SK-N-SH treated with all-trans-retinoic acid at 6 μM for 48 hours (cell line): Measurements from ENCODE around the gene KIF4A.

ENCODE experiments used
- ATAC-seq: fragments of 200-7000 bp; cut with Tn5 transposase; 3 replicates; pipeline ENCODE4 v1.9.1; 2020; ENCODE audit warnings: mild to moderate bottlenecking, moderate library complexity
- ARNTL ChIP-seq: fragments of 450-650 bp; formaldehyde crosslinking; IDR thresholded peaks from 2 replicates; pipeline ENCODE4 v1.5.0; 2020; ENCODE audit warnings: low read depth, mild to moderate bottlenecking, moderate library complexity, borderline replicate concordance
- BACH2 ChIP-seq: fragments of 250-450 bp; sonication (Bioruptor Pico); IDR thresholded peaks from 2 replicates; pipeline ENCODE4 v1.9.0; 2021; ENCODE audit warnings: mild to moderate bottlenecking, borderline replicate concordance
- CSDC2 ChIP-seq: fragments of 250-450 bp; sonication (Bioruptor Pico); IDR thresholded peaks from 2 replicates; pipeline ENCODE4 v1.5.0; 2020; ENCODE audit warnings: mild to moderate bottlenecking, moderate library complexity
- ESRRG ChIP-seq: fragments of 250-450 bp; sonication (Bioruptor Pico); IDR thresholded peaks from 2 replicates; pipeline ENCODE4 v1.6.1; 2021; ENCODE audit warnings: mild to moderate bottlenecking
- GLIS3 ChIP-seq: fragments of 250-450 bp; sonication (Bioruptor Pico); IDR thresholded peaks from 2 replicates; pipeline ENCODE4 v1.5.0; 2020; ENCODE audit warnings: mild to moderate bottlenecking, moderate library complexity
- ISL1 ChIP-seq: fragments of 250-450 bp; sonication (Bioruptor Pico); IDR thresholded peaks from 2 replicates; pipeline ENCODE4 v2.1.2; 2022; ENCODE audit warnings: mild to moderate bottlenecking, moderate library complexity
- OSR1 ChIP-seq: fragments of 250-450 bp; sonication (Bioruptor Pico); IDR thresholded peaks from 2 replicates; pipeline ENCODE4 v1.8.0; 2022; ENCODE audit warnings: moderate library complexity, mild to moderate bottlenecking, inconsistent platforms
- PATZ1 ChIP-seq: fragments of 250-450 bp; sonication (Bioruptor Pico); IDR thresholded peaks from 2 replicates; pipeline ENCODE4 v1.8.0; 2020; ENCODE audit warnings: mild to moderate bottlenecking, moderate library complexity, borderline replicate concordance
- PPARA ChIP-seq: fragments of 250-450 bp; sonication (Bioruptor Pico); IDR thresholded peaks from 2 replicates; pipeline ENCODE4 v1.5.0; 2020; ENCODE audit warnings: mild to moderate bottlenecking, borderline replicate concordance
- RARB ChIP-seq: fragments of 250-450 bp; sonication (Bioruptor Pico); IDR thresholded peaks from 2 replicates; pipeline ENCODE4 v1.8.0; 2021; ENCODE audit warnings: mild to moderate bottlenecking, moderate library complexity
- SNAI2 ChIP-seq: fragments of 250-450 bp; sonication (Bioruptor Pico); IDR thresholded peaks from 2 replicates; pipeline ENCODE4 v1.5.0; 2020; ENCODE audit warnings: mild to moderate bottlenecking, moderate library complexity
- TCF4 ChIP-seq: fragments of 250-450 bp; sonication (Bioruptor Pico); IDR thresholded peaks from 2 replicates; pipeline ENCODE4 v1.8.0; 2021; ENCODE audit warnings: mild to moderate bottlenecking, moderate library complexity, borderline replicate concordance
- TOX ChIP-seq: fragments of 250-450 bp; sonication (Bioruptor Pico); IDR thresholded peaks from 2 replicates; pipeline ENCODE4 v1.8.0; 2021; ENCODE audit warnings: mild to moderate bottlenecking, moderate library complexity, borderline replicate concordance
- TSHZ2 ChIP-seq: fragments of 250-450 bp; sonication (Bioruptor Pico); IDR thresholded peaks from 2 replicates; pipeline ENCODE4 v1.5.0; 2020; ENCODE audit warnings: mild to moderate bottlenecking, moderate library complexity
- ZC3H10 ChIP-seq: fragments of 250-450 bp; sonication (Bioruptor Pico); IDR thresholded peaks from 2 replicates; pipeline ENCODE4 v1.5.1; 2021; ENCODE audit warnings: mild to moderate bottlenecking, moderate library complexity
- ZFP3 ChIP-seq: fragments of 250-450 bp; sonication (Bioruptor Pico); IDR thresholded peaks from 2 replicates; pipeline ENCODE4 v1.5.0; 2020; ENCODE audit warnings: mild to moderate bottlenecking, moderate library complexity
- ZFP30 ChIP-seq: fragments of 450-650 bp; formaldehyde crosslinking; IDR thresholded peaks from 2 replicates; pipeline ENCODE4 v1.5.0; 2022; ENCODE audit warnings: mild to moderate bottlenecking, moderate library complexity
- ZNF565 ChIP-seq: fragments of 450-650 bp; formaldehyde crosslinking; conservative IDR thresholded peaks from 2 replicates; pipeline ENCODE4 v1.5.0; 2020; ENCODE audit warnings: low read depth, mild to moderate bottlenecking, moderate library complexity
- ZNF70 ChIP-seq: fragments of 450-650 bp; formaldehyde crosslinking; IDR thresholded peaks from 2 replicates; pipeline ENCODE4 v1.5.0; 2020; ENCODE audit warnings: mild to moderate bottlenecking, moderate library complexity
- ZNF8 ChIP-seq: fragments of 450-650 bp; formaldehyde crosslinking; IDR thresholded peaks from 2 replicates; pipeline ENCODE4 v1.5.0; 2020; ENCODE audit warnings: mild to moderate bottlenecking, moderate library complexity
- TF ChIP-seq, protein P1 (sequence below): fragments of 250-450 bp; sonication (Bioruptor Pico); IDR thresholded peaks from 2 replicates; pipeline ENCODE4 v1.5.1; 2020; ENCODE audit warnings: low read depth, mild to moderate bottlenecking, moderate library complexity
- TF ChIP-seq, protein P2 (sequence below): fragments of 250-450 bp; sonication (Bioruptor Pico); IDR thresholded peaks from 2 replicates; pipeline ENCODE4 v1.5.1; 2021; ENCODE audit warnings: mild to moderate bottlenecking, moderate library complexity
- TF ChIP-seq, protein P3 (sequence below): fragments of 250-450 bp; sonication (Bioruptor Pico); IDR thresholded peaks from 2 replicates; pipeline ENCODE4 v1.8.0; 2021; ENCODE audit warnings: low read depth, mild to moderate bottlenecking, moderate library complexity, borderline replicate concordance

KIF4A gene

GRCh38 chrX:70247252-70247651 is 42.7 kb upstream of the KIF4A start (continued):
- TF ChIP-seq BACH2 (CRISPR knock-in tag) (no peak), CSDC2 (CRISPR knock-in tag) (no peak), ZNF70 (no peak)

- TF ChIP-seq PPARA (CRISPR knock-in tag) (no peak), ZNF8 (CRISPR knock-in tag) (no peak), TCF4 (CRISPR knock-in tag) (no peak), ESRRG (no peak)
- ATAC-seq: no peak
Observed at GRCh38 chrX:70252491-70252890, 37.4 kb upstream of the KIF4A start.

DNA sequence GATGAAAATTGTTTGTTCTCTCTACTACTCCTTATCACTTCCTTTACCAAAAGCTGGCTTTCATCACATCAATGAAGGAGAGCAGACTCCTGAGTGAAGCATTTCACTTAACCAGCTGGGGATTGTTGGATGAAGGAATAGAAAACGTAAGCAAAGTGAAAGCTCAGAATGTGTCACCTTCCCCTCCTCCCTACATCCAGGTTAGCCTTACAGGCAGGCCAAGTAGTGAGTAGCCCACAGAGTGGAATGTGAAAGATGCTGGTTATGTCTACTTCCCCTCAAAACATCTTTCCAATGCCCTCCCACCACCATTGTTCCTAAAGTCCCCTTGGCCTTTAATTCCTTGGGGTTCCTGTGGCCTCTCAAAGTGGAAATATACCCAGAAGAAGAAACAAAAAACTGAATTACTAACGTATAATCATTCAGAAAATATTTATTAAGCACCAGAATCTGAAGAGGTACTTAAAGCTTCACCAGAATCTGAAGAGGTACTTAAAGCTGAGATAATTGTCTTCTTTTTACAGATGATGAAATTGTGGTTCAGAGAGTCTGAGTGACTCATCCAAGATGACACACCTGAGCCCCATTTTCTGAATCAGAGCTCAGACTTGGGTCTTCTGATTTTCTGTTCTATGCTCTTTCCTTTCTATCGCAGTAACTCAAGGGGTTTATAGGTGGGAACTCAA is 36.4 kb upstream of the KIF4A start:
- TF ChIP-seq CSDC2 (CRISPR knock-in tag): no peak
- TF ChIP-seq GLIS3 (CRISPR knock-in tag): no peak
- no peak for TF ChIP-seq ZC3H10 (CRISPR knock-in tag)
- no peak for TF ChIP-seq OSR1 (CRISPR knock-in tag)
- no peak for TF ChIP-seq RARB
- TF ChIP-seq TSHZ2 (CRISPR knock-in tag): no peak
- no peak for TF ChIP-seq BACH2 (CRISPR knock-in tag)
- no peak for TF ChIP-seq ISL1 (CRISPR knock-in tag)
- TF ChIP-seq PATZ1 (CRISPR knock-in tag): no peak
- TF ChIP-seq, protein P1, sequence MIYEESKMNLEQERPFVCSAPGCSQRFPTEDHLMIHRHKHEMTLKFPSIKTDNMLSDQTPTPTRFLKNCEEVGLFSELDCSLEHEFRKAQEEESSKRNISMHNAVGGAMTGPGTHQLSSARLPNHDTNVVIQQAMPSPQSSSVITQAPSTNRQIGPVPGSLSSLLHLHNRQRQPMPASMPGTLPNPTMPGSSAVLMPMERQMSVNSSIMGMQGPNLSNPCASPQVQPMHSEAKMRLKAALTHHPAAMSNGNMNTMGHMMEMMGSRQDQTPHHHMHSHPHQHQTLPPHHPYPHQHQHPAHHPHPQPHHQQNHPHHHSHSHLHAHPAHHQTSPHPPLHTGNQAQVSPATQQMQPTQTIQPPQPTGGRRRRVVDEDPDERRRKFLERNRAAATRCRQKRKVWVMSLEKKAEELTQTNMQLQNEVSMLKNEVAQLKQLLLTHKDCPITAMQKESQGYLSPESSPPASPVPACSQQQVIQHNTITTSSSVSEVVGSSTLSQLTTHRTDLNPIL: no peak
- TF ChIP-seq ARNTL (CRISPR knock-in tag): no peak
- TF ChIP-seq ZNF70: no peak
- TF ChIP-seq ZNF8 (CRISPR knock-in tag): no peak
- TF ChIP-seq ZFP3: no peak
- no peak for TF ChIP-seq PPARA (CRISPR knock-in tag)
- TF ChIP-seq ESRRG: no peak
- TF ChIP-seq TCF4 (CRISPR knock-in tag): no peak
- TF ChIP-seq SNAI2 (CRISPR knock-in tag): no peak
- TF ChIP-seq ZNF565 (CRISPR knock-in tag): no peak
- no peak for TF ChIP-seq ZFP30 (CRISPR knock-in tag)
- no peak for ATAC-seq

DNA sequence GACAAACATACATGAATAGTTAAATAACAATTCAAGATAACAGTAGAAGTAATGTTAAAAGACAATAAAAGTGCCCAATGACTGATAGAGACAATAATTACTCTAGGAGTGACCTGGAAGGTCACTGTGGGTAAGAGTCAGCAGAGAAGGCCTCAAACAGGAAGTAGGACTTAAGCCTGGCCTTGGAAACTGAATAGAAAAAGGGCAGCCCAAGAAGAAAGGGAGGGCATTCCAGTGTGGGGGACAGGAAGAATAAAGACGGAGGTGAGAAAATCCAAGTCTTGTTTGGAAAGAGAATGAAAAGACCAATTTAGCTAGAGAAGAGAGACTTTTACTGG is 35.9 kb upstream of the KIF4A start:
- ATAC-seq: no peak
- no peak for TF ChIP-seq ZFP30 (CRISPR knock-in tag)
- TF ChIP-seq ZNF565 (CRISPR knock-in tag): no peak
- TF ChIP-seq SNAI2 (CRISPR knock-in tag): no peak
- TF ChIP-seq, protein P2, sequence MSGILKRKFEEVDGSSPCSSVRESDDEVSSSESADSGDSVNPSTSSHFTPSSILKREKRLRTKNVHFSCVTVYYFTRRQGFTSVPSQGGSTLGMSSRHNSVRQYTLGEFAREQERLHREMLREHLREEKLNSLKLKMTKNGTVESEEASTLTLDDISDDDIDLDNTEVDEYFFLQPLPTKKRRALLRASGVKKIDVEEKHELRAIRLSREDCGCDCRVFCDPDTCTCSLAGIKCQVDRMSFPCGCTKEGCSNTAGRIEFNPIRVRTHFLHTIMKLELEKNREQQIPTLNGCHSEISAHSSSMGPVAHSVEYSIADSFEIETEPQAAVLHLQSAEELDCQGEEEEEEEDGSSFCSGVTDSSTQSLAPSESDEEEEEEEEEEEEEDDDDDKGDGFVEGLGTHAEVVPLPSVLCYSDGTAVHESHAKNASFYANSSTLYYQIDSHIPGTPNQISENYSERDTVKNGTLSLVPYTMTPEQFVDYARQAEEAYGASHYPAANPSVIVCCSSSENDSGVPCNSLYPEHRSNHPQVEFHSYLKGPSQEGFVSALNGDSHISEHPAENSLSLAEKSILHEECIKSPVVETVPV (CRISPR knock-in tag): no peak
- TF ChIP-seq GLIS3 (CRISPR knock-in tag): no peak
- no peak for TF ChIP-seq TSHZ2 (CRISPR knock-in tag)
- TF ChIP-seq TCF4 (CRISPR knock-in tag): no peak
- TF ChIP-seq TOX (CRISPR knock-in tag): no peak
- TF ChIP-seq RARB: no peak
- TF ChIP-seq, protein P3, sequence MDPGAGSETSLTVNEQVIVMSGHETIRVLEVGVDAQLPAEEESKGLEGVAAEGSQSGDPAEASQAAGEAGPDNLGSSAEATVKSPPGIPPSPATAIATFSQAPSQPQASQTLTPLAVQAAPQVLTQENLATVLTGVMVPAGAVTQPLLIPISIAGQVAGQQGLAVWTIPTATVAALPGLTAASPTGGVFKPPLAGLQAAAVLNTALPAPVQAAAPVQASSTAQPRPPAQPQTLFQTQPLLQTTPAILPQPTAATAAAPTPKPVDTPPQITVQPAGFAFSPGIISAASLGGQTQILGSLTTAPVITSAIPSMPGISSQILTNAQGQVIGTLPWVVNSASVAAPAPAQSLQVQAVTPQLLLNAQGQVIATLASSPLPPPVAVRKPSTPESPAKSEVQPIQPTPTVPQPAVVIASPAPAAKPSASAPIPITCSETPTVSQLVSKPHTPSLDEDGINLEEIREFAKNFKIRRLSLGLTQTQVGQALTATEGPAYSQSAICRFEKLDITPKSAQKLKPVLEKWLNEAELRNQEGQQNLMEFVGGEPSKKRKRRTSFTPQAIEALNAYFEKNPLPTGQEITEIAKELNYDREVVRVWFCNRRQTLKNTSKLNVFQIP: no peak
- TF ChIP-seq, protein P1: no peak
- TF ChIP-seq ZFP3: no peak
